ENCODE measurements around the gene ITGB1.
"Not testable (repeated sequence)": the region's sequence is repeated elsewhere in the genome, so short reads cannot be mapped to it uniquely, and the experiment has no call there.

ITGB1 gene

GRCh38 chr10:32958085-32959005 lies at the start of gene ITGB1:
ITGB1 (minus strand) TSS chr10:32958230; CDS start chr10:32935558, 22,672 bp downstream.
- peak; percentile 73 to 86 for DNase-seq

- no peak for DNase-seq
These were observed 48.4 kb upstream of the ITGB1 start for GRCh38 chr10:33006342-33006887.

GRCh38 chr10:33005322-33006301 lies 47.6 kb upstream of the ITGB1 start:
- DNase-seq: peak in 1 of 2 donors; percentile 47

- DNase-seq: no peak
These were observed 44.0 kb upstream of the ITGB1 start for GRCh38 chr10:33001908-33002492.

- DNase-seq: not testable (repeated sequence)
These were observed 40.1 kb upstream of the ITGB1 start for GRCh38 chr10:32998060-32998581.

GRCh38 chr10:32995751-32996150 lies 37.7 kb upstream of the ITGB1 start:
- no peak for DNase-seq

GRCh38 chr10:32995066-32995622 lies 37.1 kb upstream of the ITGB1 start:
- no peak for DNase-seq

GRCh38 chr10:32994632-32995031 lies 36.6 kb upstream of the ITGB1 start:
- DNase-seq: not testable (repeated sequence)

GRCh38 chr10:32992310-32992709 lies 34.3 kb upstream of the ITGB1 start:
- not testable (repeated sequence) for DNase-seq

- no peak for DNase-seq
These were observed 32.8 kb upstream of the ITGB1 start for GRCh38 chr10:32990811-32991210.

- DNase-seq: no peak
These were observed 30.6 kb upstream of the ITGB1 start for GRCh38 chr10:32988604-32989003.

GRCh38 chr10:32987172-32987571 lies 29.1 kb upstream of the ITGB1 start:
- no peak for DNase-seq

- no peak for DNase-seq
These were observed 27.8 kb upstream of the ITGB1 start for GRCh38 chr10:32985775-32986350.

GRCh38 chr10:32985341-32985764 lies 27.3 kb upstream of the ITGB1 start:
- no peak for DNase-seq

- no peak for DNase-seq
These were observed 26.1 kb upstream of the ITGB1 start for GRCh38 chr10:32984003-32984600.

GRCh38 chr10:32982911-32983909 lies 25.2 kb upstream of the ITGB1 start:
- DNase-seq: peak in 1 of 2 donors; percentile 55

- DNase-seq: no peak
These were observed 24.3 kb upstream of the ITGB1 start for GRCh38 chr10:32982293-32982709.

GRCh38 chr10:32981760-32982159 lies 23.7 kb upstream of the ITGB1 start:
- peak in 1 of 2 donors; percentile 48 for DNase-seq

GRCh38 chr10:32980558-32981468 lies 22.8 kb upstream of the ITGB1 start:
- DNase-seq: peak; percentile 79 to 84
